ENCODE data around the gene RPL36. TPM values are rescaled to one million over a fixed set of nuclear protein-coding genes. Genes with fewer than 3 reads are reported as not detected.

The RPL36 gene
- polyA plus RNA-seq, 1 donor (not counting 4 experiments of a cell fraction or from before 2014, with no cell fraction given): 636 TPM

DNA sequence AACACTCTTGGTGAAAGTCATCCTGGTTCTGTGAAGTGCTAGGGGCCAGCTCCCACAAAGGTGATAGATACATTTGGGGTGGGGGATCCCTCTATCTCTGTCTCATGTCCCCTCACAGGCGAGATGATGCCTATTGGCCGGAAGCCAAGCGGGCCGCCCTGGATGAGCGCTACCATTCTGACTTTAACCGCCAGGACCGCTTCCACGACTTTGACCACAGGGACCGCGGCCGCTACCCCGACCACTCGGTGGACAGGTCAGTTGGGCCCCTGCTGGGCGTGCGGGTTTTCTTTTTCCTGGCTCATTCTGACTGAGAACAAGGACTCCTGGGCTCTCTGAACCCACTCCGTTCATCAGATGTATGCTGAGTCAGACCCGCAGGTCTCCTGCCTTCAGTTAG, 26.2 kb upstream of the RPL36 start:
- H3K9me1 ChIP-seq (ENCODE audit: control insufficient read depth, extremely low read depth, insufficient read depth, low read length): no peaks in the 10 kb centered on the region
- H2AFZ ChIP-seq (ENCODE audit: control insufficient read depth, low read length): no peak overlapping the region
- no peak overlapping the region for H3K9ac ChIP-seq (ENCODE audit: control insufficient read depth, extremely low read depth, insufficient read depth, low read length)
- FAIRE-seq (no peak), DNase-seq (ENCODE audit: low read depth, low spot score) (no peak)
- H3K27ac ChIP-seq (ENCODE audit: control insufficient read depth, insufficient read depth, low read length): no peak overlapping the region
- H3K27me3 ChIP-seq (ENCODE audit: control insufficient read depth, extremely low read depth, insufficient read depth, low read length): no peaks in the 10 kb centered on the region
- no peaks in the 10 kb centered on the region for H3K4me1 ChIP-seq (ENCODE audit: control insufficient read depth, extremely low read depth, insufficient read depth, low read length)
- H3K36me3 ChIP-seq (ENCODE audit: control insufficient read depth in 2 of 2, extremely low read depth in 1 of 2, insufficient read depth in 2 of 2, low read length in 2 of 2): peaks cover 45 to 55% of the 10 kb centered on the region in 2 experiments
- no peak overlapping the region for H3K4me3 ChIP-seq (ENCODE audit: control insufficient read depth in 2 of 3, extremely low read depth in 1 of 3, insufficient read depth in 2 of 3, low read depth in 1 of 3, low read length in 3 of 3)
- H3K9me3 ChIP-seq (ENCODE audit: control insufficient read depth, low read depth, low read length): no peaks in the 10 kb centered on the region
- dilution Hi-C loops (cut with MboI; ENCODE audit: extremely low pct_ligation_motif_present, low sequenced_read_pairs): no loop called here
- H3K4me2 ChIP-seq (ENCODE audit: control insufficient read depth, extremely low read depth, insufficient read depth, low read depth, low read length): no peak overlapping the region
- TF ChIP-seq EZH2 (IDR thresholded peaks at IDR 0.05; ENCODE audit: low read length): no peak
- TF ChIP-seq, protein P1, sequence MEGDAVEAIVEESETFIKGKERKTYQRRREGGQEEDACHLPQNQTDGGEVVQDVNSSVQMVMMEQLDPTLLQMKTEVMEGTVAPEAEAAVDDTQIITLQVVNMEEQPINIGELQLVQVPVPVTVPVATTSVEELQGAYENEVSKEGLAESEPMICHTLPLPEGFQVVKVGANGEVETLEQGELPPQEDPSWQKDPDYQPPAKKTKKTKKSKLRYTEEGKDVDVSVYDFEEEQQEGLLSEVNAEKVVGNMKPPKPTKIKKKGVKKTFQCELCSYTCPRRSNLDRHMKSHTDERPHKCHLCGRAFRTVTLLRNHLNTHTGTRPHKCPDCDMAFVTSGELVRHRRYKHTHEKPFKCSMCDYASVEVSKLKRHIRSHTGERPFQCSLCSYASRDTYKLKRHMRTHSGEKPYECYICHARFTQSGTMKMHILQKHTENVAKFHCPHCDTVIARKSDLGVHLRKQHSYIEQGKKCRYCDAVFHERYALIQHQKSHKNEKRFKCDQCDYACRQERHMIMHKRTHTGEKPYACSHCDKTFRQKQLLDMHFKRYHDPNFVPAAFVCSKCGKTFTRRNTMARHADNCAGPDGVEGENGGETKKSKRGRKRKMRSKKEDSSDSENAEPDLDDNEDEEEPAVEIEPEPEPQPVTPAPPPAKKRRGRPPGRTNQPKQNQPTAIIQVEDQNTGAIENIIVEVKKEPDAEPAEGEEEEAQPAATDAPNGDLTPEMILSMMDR (optimal IDR thresholded peaks at IDR 0.05 in 1 of 3, IDR thresholded peaks at IDR 0.05 in 1 of 3, conservative IDR thresholded peaks at IDR 0.05 in 1 of 3; ENCODE audit: extremely low read depth in 1 of 3, insufficient read depth in 2 of 3, low read length in 3 of 3): no peak
- H4K20me1 ChIP-seq (ENCODE audit: control insufficient read depth, extremely low read depth, insufficient read depth, low read length): no peaks in the 10 kb centered on the region
- H3K79me2 ChIP-seq (ENCODE audit: control insufficient read depth, insufficient read depth, low read length): no peaks in the 10 kb centered on the region

DNA sequence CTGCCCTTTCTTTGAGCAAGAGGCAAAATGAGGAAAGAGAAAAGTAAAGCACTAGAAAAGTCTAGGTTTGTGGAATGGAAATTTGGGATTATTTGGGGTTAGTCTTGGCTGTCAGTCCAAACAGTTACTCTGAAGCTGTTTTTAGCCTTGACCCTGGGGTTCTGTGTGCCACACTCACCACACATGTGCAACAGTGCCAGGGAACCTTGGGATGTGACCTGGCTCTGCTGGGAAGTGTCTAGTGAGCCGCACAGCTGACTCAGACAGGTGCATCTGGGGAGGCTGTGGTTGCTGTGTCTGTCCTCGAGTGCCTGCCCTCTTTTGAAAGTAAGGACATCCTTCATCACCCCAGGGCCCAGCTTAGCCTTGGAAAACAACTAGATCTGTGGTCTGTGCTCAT, 25.6 kb upstream of the RPL36 start:
- FAIRE-seq (peak; percentile 34), DNase-seq (ENCODE audit: low read depth, low spot score) (no peak)
- Histone ChIP-seq H3K27me3 (ENCODE audit: control insufficient read depth, extremely low read depth, insufficient read depth, low read length) (no peaks in the 10 kb centered on the region), H3K4me3 (ENCODE audit: control insufficient read depth in 2 of 3, extremely low read depth in 1 of 3, insufficient read depth in 2 of 3, low read depth in 1 of 3, low read length in 3 of 3) (no peak overlapping the region), H3K79me2 (ENCODE audit: control insufficient read depth, insufficient read depth, low read length) (no peaks in the 10 kb centered on the region), H3K36me3 (ENCODE audit: control insufficient read depth in 2 of 2, extremely low read depth in 1 of 2, insufficient read depth in 2 of 2, low read length in 2 of 2) (peaks cover 49 to 61% of the 10 kb centered on the region in 2 experiments), H3K4me2 (ENCODE audit: control insufficient read depth, extremely low read depth, insufficient read depth, low read depth, low read length) (no peak overlapping the region), H2AFZ (ENCODE audit: control insufficient read depth, low read length) (no peak overlapping the region), H3K4me1 (ENCODE audit: control insufficient read depth, extremely low read depth, insufficient read depth, low read length) (no peaks in the 10 kb centered on the region), H3K9ac (ENCODE audit: control insufficient read depth, extremely low read depth, insufficient read depth, low read length) (no peak overlapping the region), H4K20me1 (ENCODE audit: control insufficient read depth, extremely low read depth, insufficient read depth, low read length) (no peaks in the 10 kb centered on the region), H3K9me3 (ENCODE audit: control insufficient read depth, low read depth, low read length) (no peaks in the 10 kb centered on the region), H3K9me1 (ENCODE audit: control insufficient read depth, extremely low read depth, insufficient read depth, low read length) (no peaks in the 10 kb centered on the region), H3K27ac (ENCODE audit: control insufficient read depth, insufficient read depth, low read length) (no peak overlapping the region)
- no peak for TF ChIP-seq EZH2 (IDR thresholded peaks at IDR 0.05; ENCODE audit: low read length)
- TF ChIP-seq, protein P1 (optimal IDR thresholded peaks at IDR 0.05 in 1 of 3, IDR thresholded peaks at IDR 0.05 in 1 of 3, conservative IDR thresholded peaks at IDR 0.05 in 1 of 3; ENCODE audit: extremely low read depth in 1 of 3, insufficient read depth in 2 of 3, low read length in 3 of 3): no peak
- dilution Hi-C loops (cut with MboI; ENCODE audit: extremely low pct_ligation_motif_present, low sequenced_read_pairs): no loop called here
